HTR-8/SVneo (cell line): ENCODE data around the gene TACC2.

ENCODE experiments used
- DNase-seq: peaks from one replicate; pipeline ENCODE4 v3.0.0; 2011; ENCODE audit warnings: low spot score, mixed read lengths; ENCODE audit not compliant: insufficient read length
- FAIRE-seq: peaks from 2 replicates; lab custom pipeline; 2011; peaks lifted over from hg19 to GRCh38; lab: Jason Lieb, UNC

Gene TACC2

DNA sequence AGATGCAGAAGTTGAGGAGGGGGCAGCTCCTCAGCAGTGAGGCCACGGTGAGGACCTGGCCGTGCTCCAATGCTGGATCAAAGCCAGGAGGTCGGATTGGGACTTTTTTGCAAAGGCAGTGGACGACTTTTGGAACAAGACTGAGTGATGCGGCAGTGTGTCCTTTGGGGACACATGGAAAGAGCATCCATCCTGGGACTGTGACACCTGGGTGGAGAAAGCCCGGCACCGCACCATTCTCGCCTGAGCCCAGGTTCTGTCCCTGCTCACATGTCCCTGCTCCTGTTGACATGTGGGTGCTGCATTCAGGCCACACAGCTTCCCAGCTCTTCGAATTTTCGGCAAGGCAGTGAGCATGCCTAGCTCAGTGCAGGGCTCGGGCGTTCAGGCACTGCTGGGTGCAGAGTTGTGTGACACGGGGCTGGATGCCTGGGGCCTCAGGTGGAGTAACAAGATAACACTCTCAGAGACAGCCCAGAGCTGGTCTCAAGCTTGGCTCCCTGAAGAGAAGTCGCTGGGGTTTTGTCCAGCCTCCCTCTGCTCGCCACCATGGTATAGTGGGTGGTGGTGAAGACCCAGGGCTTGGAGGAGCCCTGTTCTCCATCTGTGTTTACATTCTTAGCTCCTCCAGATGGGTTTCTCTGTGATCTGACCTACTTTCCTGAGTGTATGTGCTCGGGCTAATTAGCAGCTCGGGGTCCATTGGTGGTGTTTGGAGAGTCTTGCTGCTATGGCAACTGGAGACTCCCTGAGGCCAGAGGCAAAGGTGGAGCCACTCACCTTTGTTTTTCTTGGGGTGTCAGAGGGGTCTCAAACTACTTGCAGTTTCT lies 170.4 kb downstream of the TACC2 start:
- no peak for FAIRE-seq

GRCh38 chr10:122161795-122162194 lies 172.8 kb downstream of the TACC2 start:
- FAIRE-seq (no peak), DNase-seq (no peak)

More for the DNA sequence above, 170.4 kb downstream of the TACC2 start:
- no peak for DNase-seq

GRCh38 chr10:122162671-122163173 lies 173.8 kb downstream of the TACC2 start:
- FAIRE-seq (no peak), DNase-seq (no peak)

GRCh38 chr10:122163174-122164022 lies 174.4 kb downstream of the TACC2 start:
- no peak for DNase-seq
- FAIRE-seq: no peak

DNA sequence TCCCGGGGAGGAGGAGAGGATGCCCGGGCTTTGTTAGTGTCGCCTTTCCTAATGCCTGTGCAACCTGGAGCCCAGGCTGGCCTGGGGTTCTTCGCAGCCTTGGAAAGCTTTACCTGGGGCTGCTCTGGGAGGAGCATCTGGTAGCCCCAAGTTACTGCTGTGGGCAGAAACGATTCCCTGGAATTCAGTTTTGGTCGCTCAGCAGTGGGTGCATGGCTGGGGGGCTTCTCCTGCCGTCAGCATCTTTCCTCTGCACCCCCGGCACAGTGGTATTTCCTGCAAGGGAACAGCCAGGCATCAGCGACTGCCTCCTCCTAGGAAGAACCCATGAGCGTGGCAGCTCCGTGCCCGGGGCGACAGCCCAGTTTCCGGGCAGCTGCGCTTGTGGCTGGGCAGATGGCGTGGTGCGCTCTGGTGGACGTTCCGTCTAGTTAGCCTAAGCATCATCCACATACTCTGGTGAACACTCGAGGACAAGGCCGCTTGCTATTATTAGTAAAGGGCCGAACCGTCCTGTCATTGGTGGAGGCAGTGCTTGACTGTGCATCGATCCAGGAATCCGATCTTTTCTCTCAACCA lies 175.1 kb downstream of the TACC2 start:
- no peak for DNase-seq
- FAIRE-seq: no peak

DNA sequence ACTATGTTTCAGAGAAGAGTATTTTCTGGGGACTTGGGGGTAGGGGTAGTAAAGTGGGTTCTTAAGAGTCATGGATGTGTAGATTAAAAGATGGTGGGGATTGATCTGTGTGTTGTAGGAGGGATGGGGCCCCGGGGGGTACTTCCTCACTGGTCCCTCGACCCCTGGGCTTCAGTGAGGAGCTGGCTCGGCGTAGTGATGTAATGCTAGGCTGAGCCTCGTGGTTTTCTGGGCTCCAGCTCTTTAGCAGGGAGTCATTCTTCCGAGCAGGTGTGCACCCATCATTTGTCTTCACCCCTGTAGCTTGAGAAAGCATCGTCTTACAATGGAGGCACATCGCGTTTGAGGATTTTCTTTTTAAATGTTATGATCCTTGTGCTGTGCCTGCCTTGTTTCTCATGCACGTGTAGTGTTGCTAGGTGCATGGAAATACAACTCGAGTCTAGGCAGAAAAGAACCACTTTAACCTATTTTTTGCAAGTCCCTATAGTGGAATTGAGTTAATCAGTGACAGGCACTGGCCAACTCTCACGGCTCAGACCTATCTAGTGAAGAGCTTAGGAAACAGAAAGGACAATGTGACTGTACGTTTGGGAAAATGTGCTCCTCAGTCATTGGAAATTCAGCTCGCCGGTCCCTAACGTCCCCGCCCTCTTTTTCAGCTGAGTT lies 176.0 kb downstream of the TACC2 start:
- DNase-seq (no peak), FAIRE-seq (no peak)

- FAIRE-seq (no peak), DNase-seq (no peak)
These were observed 176.7 kb downstream of the TACC2 start for GRCh38 chr10:122165484-122166276.

GRCh38 chr10:122168101-122168500 lies 179.1 kb downstream of the TACC2 start:
- DNase-seq: no peak
- FAIRE-seq: no peak

DNA sequence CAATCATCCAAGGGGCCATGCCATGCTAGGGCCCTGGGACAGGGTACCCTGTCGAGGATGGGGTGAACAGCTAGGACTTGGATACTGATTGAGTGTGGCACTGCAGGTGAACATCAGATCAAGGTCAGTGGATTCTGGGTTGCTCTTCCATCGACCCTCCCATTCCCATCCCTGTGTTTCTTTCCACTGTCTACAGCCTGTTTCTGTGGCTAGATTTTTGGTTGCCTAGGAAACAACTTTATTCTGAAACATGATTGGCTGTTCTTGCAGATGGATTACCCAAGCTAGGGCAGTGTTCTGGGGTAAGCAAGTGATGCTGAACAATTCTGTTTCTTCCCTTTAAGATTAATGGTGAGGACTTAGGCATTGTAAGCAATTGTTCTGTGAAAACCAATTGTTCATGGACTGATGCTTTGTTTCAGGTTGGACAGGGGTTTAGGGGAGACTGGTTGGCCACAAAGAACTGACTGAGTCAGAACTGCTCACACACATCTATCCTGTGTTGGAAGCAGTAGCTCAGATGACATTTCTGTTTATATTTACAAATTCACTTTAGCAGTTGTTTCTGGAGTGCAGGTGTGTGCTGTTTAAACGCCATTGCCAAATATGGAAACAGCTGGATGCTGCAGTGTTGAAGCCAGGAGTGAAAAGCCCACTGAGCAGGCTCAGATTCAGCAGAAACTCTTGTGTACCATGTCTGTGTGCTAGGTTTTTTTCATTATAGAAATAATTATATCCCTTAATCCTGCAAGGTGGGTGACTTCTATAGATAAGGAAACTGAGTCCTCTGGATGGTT lies 179.8 kb downstream of the TACC2 start:
- no peak for FAIRE-seq
- no peak for DNase-seq

DNA sequence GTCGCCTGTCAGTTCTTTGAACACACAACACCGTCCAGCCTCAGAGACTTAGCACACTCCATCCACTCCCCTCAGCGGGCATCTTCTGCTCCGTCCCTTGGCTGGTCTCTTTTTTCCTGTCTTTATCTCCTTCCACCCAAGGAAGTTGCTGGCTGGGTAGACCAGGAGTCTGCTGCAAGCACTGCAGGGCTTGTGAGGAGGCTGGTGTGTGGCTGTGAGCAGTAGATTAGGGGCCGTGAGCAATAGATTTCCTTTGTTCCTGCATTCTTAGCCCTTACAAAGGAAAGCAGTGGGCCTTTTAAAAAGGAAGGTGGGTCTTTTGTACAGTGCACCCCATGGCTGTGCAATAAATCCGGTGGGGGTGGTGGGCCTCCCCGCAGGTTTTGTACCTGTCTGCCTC lies 181.8 kb downstream of the TACC2 start:
- DNase-seq (no peak), FAIRE-seq (no peak)

GRCh38 chr10:122171302-122172075 lies 182.5 kb downstream of the TACC2 start:
- DNase-seq: no peak
- no peak for FAIRE-seq

GRCh38 chr10:122172361-122173008 lies 183.5 kb downstream of the TACC2 start:
- FAIRE-seq (no peak), DNase-seq (no peak)

DNA sequence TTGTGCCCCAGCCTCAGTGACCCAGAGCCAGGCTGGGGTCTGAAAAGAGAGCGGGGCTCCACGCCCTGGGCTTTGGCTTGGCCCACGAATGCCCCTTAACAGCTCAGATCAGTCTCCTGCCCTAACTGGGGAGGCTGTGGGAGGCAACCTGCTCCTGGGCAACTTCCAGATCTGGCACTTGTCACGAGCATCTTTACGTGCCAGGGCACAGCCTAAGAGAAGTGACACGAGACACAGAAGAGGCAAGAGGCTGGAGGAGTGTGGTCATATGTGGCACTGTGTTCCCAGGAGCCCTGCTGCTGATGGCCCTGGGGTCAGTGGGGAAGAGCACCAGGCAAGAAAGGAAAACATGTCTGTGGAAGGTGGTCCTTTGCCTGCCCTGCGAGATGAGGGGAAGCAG lies 184.4 kb downstream of the TACC2 start:
- DNase-seq (no peak), FAIRE-seq (no peak)

GRCh38 chr10:122173766-122174435 lies 184.9 kb downstream of the TACC2 start:
- FAIRE-seq (no peak), DNase-seq (no peak)

- no peak for DNase-seq
These were observed 187.6 kb downstream of the TACC2 start for GRCh38 chr10:122176232-122177213.

GRCh38 chr10:122178655-122179054 lies 189.7 kb downstream of the TACC2 start:
- no peak for FAIRE-seq
- no peak for DNase-seq

More at GRCh38 chr10:122176232-122177213, 187.6 kb downstream of the TACC2 start:
- no peak for FAIRE-seq
